CD4-positive, alpha-beta T cell treated with Interleukin-6 for 4 hours (primary cell): ENCODE measurements around the gene RAPGEF2.

Experiments used
- DNase-seq: peaks from one replicate; pipeline ENCODE4 v3.0.0-alpha.2; 2020; ENCODE audit warnings: mixed read lengths

Gene RAPGEF2

GRCh38 chr4:159201168-159201567 is 98.3 kb downstream of the RAPGEF2 start:
- DNase-seq: no peak

- DNase-seq: no peak
Measured at GRCh38 chr4:159204566-159204965, 101.7 kb downstream of the RAPGEF2 start.

GRCh38 chr4:159205466-159205865 is 102.6 kb downstream of the RAPGEF2 start:
- DNase-seq: no peak

- DNase-seq: no peak
Measured at GRCh38 chr4:159206427-159206871, 103.6 kb downstream of the RAPGEF2 start.

GRCh38 chr4:159209249-159209648 is 106.4 kb downstream of the RAPGEF2 start:
- no peak for DNase-seq

- no peak for DNase-seq
Measured at GRCh38 chr4:159210975-159211374, 108.1 kb downstream of the RAPGEF2 start.

- no peak for DNase-seq
Measured at GRCh38 chr4:159212675-159213293, 109.9 kb downstream of the RAPGEF2 start.

GRCh38 chr4:159216834-159217233 is 114.0 kb downstream of the RAPGEF2 start:
- no peak for DNase-seq

GRCh38 chr4:159219862-159220261 is 117.0 kb downstream of the RAPGEF2 start:
- DNase-seq: no peak

- no peak for DNase-seq
Measured at GRCh38 chr4:159220353-159220752, 117.5 kb downstream of the RAPGEF2 start.

- no peak for DNase-seq
Measured at GRCh38 chr4:159221280-159221679, 118.4 kb downstream of the RAPGEF2 start.

GRCh38 chr4:159222043-159222552 is 119.2 kb downstream of the RAPGEF2 start:
- DNase-seq: no peak

- no peak for DNase-seq
Measured at GRCh38 chr4:159224408-159224807, 121.5 kb downstream of the RAPGEF2 start.

GRCh38 chr4:159227378-159227777 is 124.5 kb downstream of the RAPGEF2 start:
- DNase-seq: no peak

GRCh38 chr4:159227984-159228383 is 125.1 kb downstream of the RAPGEF2 start:
- DNase-seq: no peak

- no peak for DNase-seq
Measured at GRCh38 chr4:159229164-159229563, 126.3 kb downstream of the RAPGEF2 start.

- DNase-seq: no peak
Measured at GRCh38 chr4:159232465-159233106, 129.7 kb downstream of the RAPGEF2 start.

- DNase-seq: no peak
Measured at GRCh38 chr4:159235779-159236368, 133.0 kb downstream of the RAPGEF2 start.

- DNase-seq: no peak
Measured at GRCh38 chr4:159237975-159238374, 135.1 kb downstream of the RAPGEF2 start.

- DNase-seq: no peak
Measured at GRCh38 chr4:159238631-159239030, 135.8 kb downstream of the RAPGEF2 start.

- DNase-seq: no peak
Measured at GRCh38 chr4:159239629-159240028, 136.8 kb downstream of the RAPGEF2 start.

GRCh38 chr4:159240046-159240445 is 137.2 kb downstream of the RAPGEF2 start:
- no peak for DNase-seq

- DNase-seq: no peak
Measured at GRCh38 chr4:159240687-159241086, 137.8 kb downstream of the RAPGEF2 start.

- DNase-seq: no peak
Measured at GRCh38 chr4:159242427-159242826, 139.5 kb downstream of the RAPGEF2 start.
